ENCODE measurements around the gene AKAP8L.

The AKAP8L gene

DNA sequence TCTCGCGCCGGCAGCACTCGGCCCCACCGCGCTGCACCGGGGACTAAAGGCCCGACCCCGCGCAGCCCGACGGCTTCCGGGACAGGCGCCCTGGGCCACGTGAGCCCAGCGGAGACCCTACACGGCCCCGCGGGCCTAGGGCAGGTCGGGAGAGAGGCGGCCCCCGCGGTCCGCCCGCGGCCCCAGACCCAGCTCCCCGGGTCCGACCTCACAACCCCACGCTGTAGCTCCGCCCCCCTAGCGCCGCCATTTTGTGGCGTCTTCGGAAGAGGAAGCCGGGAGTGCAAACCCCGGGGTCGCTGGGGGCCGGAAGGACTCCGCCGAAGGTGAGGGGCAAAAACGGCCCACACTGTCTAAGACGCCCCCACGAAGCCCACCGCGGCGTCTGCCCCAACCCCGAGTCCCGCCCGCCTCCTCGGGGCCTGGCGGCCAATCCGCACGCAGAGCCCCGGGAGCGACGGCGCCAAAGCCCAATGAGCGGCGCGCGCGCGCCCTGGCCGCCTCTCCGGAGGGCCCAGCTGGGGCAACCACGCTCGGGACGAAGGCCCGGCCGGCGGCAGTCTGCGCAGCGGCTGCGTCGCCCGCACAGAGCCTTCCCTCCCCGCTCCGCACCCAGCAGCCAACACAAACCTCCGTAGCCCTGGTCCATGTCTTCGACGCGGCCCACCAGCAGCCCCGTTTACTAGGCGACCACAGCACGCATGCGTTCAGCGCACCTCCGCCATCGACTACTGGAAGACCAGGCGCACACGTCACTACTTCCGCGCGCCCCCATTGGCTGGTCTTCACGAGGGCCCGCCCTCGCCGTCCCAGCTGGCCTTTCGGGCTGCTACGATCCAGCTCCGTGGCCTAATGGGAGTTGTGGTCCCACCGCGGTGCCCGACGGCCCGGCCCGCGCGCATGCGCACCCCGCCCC lies 39.4 kb downstream of the AKAP8L start, which contains the start of gene AKAP8:
Gene AKAP8 (minus strand): TSS at position 705 of the 916 bp plus-strand sequence. CDS start 56 bp downstream, at position 649.
- no peak for TF ChIP-seq CTCF (IDR thresholded peaks at IDR 0.05; ENCODE audit: low read depth, low read length)
- peak; percentile 98 for DNase-seq
- Histone ChIP-seq H3K27me3 (no peaks in the 10 kb centered on the region), H3K4me3 (ENCODE audit: low read depth, low read length) (peak within 1 kb of the TSS; percentile 83), H3K4me1 (no peaks in the 10 kb centered on the region), H3K9me3 (no peaks in the 10 kb centered on the region), H3K36me3 (no peaks in the 10 kb centered on the region; the same call in none of the 2 replicates)

GRCh38 chr19:15378534-15379082 lies 40.2 kb downstream of the AKAP8L start:
- Histone ChIP-seq H3K36me3 (peaks cover 6% of the 10 kb centered on the region), H3K4me3 (ENCODE audit: low read depth, low read length) (peak overlapping the region; percentile 83), H3K4me1 (no peaks in the 10 kb centered on the region), H3K27me3 (no peaks in the 10 kb centered on the region), H3K9me3 (no peaks in the 10 kb centered on the region)
- TF ChIP-seq CTCF (IDR thresholded peaks at IDR 0.05; ENCODE audit: low read depth, low read length): no peak
- DNase-seq: peak; percentile 40

GRCh38 chr19:15374796-15375440 lies 43.9 kb downstream of the AKAP8L start:
- TF ChIP-seq CTCF (IDR thresholded peaks at IDR 0.05; ENCODE audit: low read depth, low read length): no peak
- Histone ChIP-seq H3K27me3 (no peaks in the 10 kb centered on the region), H3K9me3 (no peaks in the 10 kb centered on the region), H3K4me3 (ENCODE audit: low read depth, low read length) (no peak overlapping the region), H3K36me3 (peaks cover 42% of the 10 kb centered on the region), H3K4me1 (no peaks in the 10 kb centered on the region)
- DNase-seq: no peak

DNA sequence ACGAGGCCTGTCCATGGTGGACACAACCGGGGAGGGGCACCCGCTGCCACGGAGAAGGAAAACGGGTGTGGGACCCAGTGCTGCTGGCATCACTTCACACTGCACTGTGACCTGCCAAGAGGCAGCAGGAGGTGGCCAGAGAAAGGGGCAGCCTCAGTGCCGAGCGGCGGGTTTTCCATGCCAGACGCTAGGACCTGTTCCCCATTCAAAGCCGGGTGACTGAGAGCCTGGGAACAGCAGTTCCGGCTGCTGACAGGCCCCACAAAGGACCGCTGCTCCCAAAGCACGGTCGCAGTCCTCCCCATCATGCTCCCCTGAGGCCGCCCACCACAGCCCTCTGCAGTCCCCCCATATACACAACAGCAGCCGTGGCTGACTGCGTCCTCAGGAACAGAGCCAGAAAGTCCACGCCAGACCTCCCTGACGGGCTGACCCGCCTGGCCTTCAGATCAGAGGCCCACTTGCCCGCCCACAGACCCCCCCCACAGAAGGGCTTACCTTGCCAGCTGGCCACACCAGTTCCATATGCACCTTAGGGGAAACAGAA lies 44.6 kb downstream of the AKAP8L start:
- H3K4me1 ChIP-seq: no peaks in the 10 kb centered on the region
- DNase-seq: no peak
- H3K36me3 ChIP-seq: peaks cover 49% of the 10 kb centered on the region
- H3K27me3 ChIP-seq: no peaks in the 10 kb centered on the region
- no peak overlapping the region for H3K4me3 ChIP-seq (ENCODE audit: low read depth, low read length)
- no peak for TF ChIP-seq CTCF (IDR thresholded peaks at IDR 0.05; ENCODE audit: low read depth, low read length)
- no peaks in the 10 kb centered on the region for H3K9me3 ChIP-seq

DNA sequence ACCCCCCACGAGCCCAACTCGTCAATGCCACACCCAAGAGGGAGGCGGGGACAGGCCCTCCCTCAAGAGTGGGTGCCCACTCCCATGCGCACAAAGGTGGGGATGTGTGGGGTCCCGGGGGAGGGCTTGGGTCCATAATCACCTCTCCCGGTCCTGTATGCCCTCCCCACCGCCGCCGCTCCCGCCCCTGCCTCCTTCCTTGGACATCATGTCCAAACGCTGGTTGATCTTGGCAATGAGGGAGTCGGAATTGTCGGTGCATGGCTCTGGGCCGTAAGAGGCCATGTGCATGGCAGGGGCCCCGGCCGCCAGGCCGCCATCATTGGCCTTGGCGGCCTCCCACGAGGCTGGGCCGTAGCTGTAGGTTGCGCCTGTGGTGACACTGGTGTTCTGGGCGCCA lies 45.1 kb downstream of the AKAP8L start:
- Histone ChIP-seq H3K36me3 (peaks cover 54% of the 10 kb centered on the region), H3K4me1 (no peaks in the 10 kb centered on the region), H3K4me3 (ENCODE audit: low read depth, low read length) (no peak overlapping the region), H3K27me3 (no peaks in the 10 kb centered on the region), H3K9me3 (no peaks in the 10 kb centered on the region)
- DNase-seq: no peak
- TF ChIP-seq CTCF (IDR thresholded peaks at IDR 0.05; ENCODE audit: low read depth, low read length): no peak

Data from BE2C (cell line).